Muscle layer of colon (tissue), 2 donors: ENCODE results near the gene CRY2.
"Not testable (repeated sequence)": the region's sequence is repeated elsewhere in the genome, so short reads cannot be mapped to it uniquely, and the experiment has no call there.

Experiments used
- H3K27ac ChIP-seq: one replicate; pipeline ENCODE4 v1.7.0; 2013; ENCODE audit warnings: low read depth, mild to moderate bottlenecking, low read length, moderate library complexity
- H3K27me3 ChIP-seq, 2 donors: one replicate each; pipeline ENCODE4 v1.7.0; 2013; ENCODE audit warnings: low read length in 2 of 2, mild to moderate bottlenecking in 2 of 2; ENCODE audit not compliant: insufficient read depth in 2 of 2, control insufficient read depth in 1 of 2
- H3K36me3 ChIP-seq: one replicate; pipeline ENCODE4 v1.7.0; 2013; ENCODE audit warnings: mild to moderate bottlenecking, low read length; ENCODE audit not compliant: insufficient read depth
- H3K4me1 ChIP-seq: one replicate; pipeline ENCODE4 v1.7.0; 2013; ENCODE audit warnings: mild to moderate bottlenecking, low read length; ENCODE audit not compliant: insufficient read depth
- H3K4me3 ChIP-seq, 2 donors: one replicate each; pipeline ENCODE4 v1.7.0; 2013; ENCODE audit warnings: low read length in 2 of 2, low read depth in 1 of 2, mild to moderate bottlenecking in 1 of 2, moderate library complexity in 1 of 2
- H3K9ac ChIP-seq: one replicate; pipeline ENCODE4 v1.7.0; 2013; ENCODE audit warnings: low read length
- H3K9me3 ChIP-seq: one replicate; pipeline ENCODE4 v1.7.0; 2013; ENCODE audit warnings: mild to moderate bottlenecking, low read length
- donor health status: abdominal sarcoma.
- donor health status: Adenocarcinoma of cecum.

The CRY2 gene

GRCh38 chr11:45815747-45816146 is 31.5 kb upstream of the CRY2 start:
- H3K4me3 ChIP-seq, result no peak overlapping the region
- no peak overlapping the region for H3K9ac ChIP-seq
- no peak overlapping the region for H3K27ac ChIP-seq
- H3K4me1 ChIP-seq, result no peaks in the 10 kb centered on the region
- peaks cover 11% of the 10 kb centered on the region for H3K36me3 ChIP-seq
- no peaks in the 10 kb centered on the region for H3K27me3 ChIP-seq
- no peaks in the 10 kb centered on the region for H3K9me3 ChIP-seq

GRCh38 chr11:45816614-45817013 is 30.7 kb upstream of the CRY2 start:
- Histone ChIP-seq H3K27ac (no peak overlapping the region), H3K4me1 (no peaks in the 10 kb centered on the region), H3K4me3 (no peak overlapping the region), H3K9me3 (no peaks in the 10 kb centered on the region), H3K27me3 (no peaks in the 10 kb centered on the region), H3K9ac (no peak overlapping the region), H3K36me3 (peaks cover 4% of the 10 kb centered on the region)

GRCh38 chr11:45817191-45817590 is 30.1 kb upstream of the CRY2 start:
- Histone ChIP-seq H3K9me3 (no peaks in the 10 kb centered on the region), H3K27ac (no peak overlapping the region), H3K4me1 (no peaks in the 10 kb centered on the region), H3K36me3 (no peaks in the 10 kb centered on the region), H3K4me3 (no peak overlapping the region), H3K27me3 (no peaks in the 10 kb centered on the region), H3K9ac (no peak overlapping the region)

GRCh38 chr11:45818961-45819605 is 28.2 kb upstream of the CRY2 start:
- Histone ChIP-seq H3K27me3 (no peaks in the 10 kb centered on the region), H3K9me3 (no peaks in the 10 kb centered on the region), H3K27ac (no peak overlapping the region), H3K4me3 (no peak overlapping the region), H3K9ac (no peak overlapping the region), H3K4me1 (no peaks in the 10 kb centered on the region), H3K36me3 (no peaks in the 10 kb centered on the region)

GRCh38 chr11:45820211-45820857 is 26.9 kb upstream of the CRY2 start:
- Histone ChIP-seq H3K4me3 (no peak overlapping the region), H3K4me1 (no peaks in the 10 kb centered on the region), H3K9ac (no peak overlapping the region), H3K9me3 (no peaks in the 10 kb centered on the region), H3K36me3 (no peaks in the 10 kb centered on the region), H3K27ac (no peak overlapping the region), H3K27me3 (no peaks in the 10 kb centered on the region)

GRCh38 chr11:45826492-45826891 is 20.8 kb upstream of the CRY2 start:
- H3K9ac ChIP-seq, H3K36me3 ChIP-seq, H3K27me3 ChIP-seq, H3K27ac ChIP-seq, H3K4me3 ChIP-seq, H3K4me1 ChIP-seq, H3K9me3 ChIP-seq: not testable (repeated sequence)

GRCh38 chr11:45827123-45827522 is 20.2 kb upstream of the CRY2 start:
- H3K4me1 ChIP-seq, result no peaks in the 10 kb centered on the region
- no peaks in the 10 kb centered on the region for H3K27me3 ChIP-seq
- no peaks in the 10 kb centered on the region for H3K36me3 ChIP-seq
- no peak overlapping the region for H3K27ac ChIP-seq
- H3K4me3 ChIP-seq, result no peak overlapping the region
- H3K9ac ChIP-seq, result no peak overlapping the region
- H3K9me3 ChIP-seq, result no peaks in the 10 kb centered on the region

GRCh38 chr11:45828996-45829395 is 18.3 kb upstream of the CRY2 start:
- Histone ChIP-seq H3K36me3 (no peaks in the 10 kb centered on the region), H3K4me3 (no peak overlapping the region), H3K4me1 (no peaks in the 10 kb centered on the region), H3K27ac (no peak overlapping the region), H3K9me3 (no peaks in the 10 kb centered on the region), H3K9ac (no peak overlapping the region), H3K27me3 (no peaks in the 10 kb centered on the region)

- no peak overlapping the region for H3K4me3 ChIP-seq
- no peaks in the 10 kb centered on the region for H3K27me3 ChIP-seq
- no peak overlapping the region for H3K9ac ChIP-seq
- H3K36me3 ChIP-seq, result no peaks in the 10 kb centered on the region
- H3K4me1 ChIP-seq, result no peaks in the 10 kb centered on the region
- no peak overlapping the region for H3K27ac ChIP-seq
- H3K9me3 ChIP-seq, result no peaks in the 10 kb centered on the region
Observed at GRCh38 chr11:45830596-45830995, 16.7 kb upstream of the CRY2 start.

GRCh38 chr11:45832811-45833441 is 14.3 kb upstream of the CRY2 start:
- H3K4me1 ChIP-seq, result no peaks in the 10 kb centered on the region
- no peak overlapping the region for H3K4me3 ChIP-seq
- no peak overlapping the region for H3K9ac ChIP-seq
- H3K27ac ChIP-seq, result no peak overlapping the region
- H3K9me3 ChIP-seq, result no peaks in the 10 kb centered on the region
- H3K27me3 ChIP-seq, result no peaks in the 10 kb centered on the region
- no peaks in the 10 kb centered on the region for H3K36me3 ChIP-seq

GRCh38 chr11:45833761-45834160 is 13.5 kb upstream of the CRY2 start:
- Histone ChIP-seq H3K27me3 (no peaks in the 10 kb centered on the region), H3K4me3 (no peak overlapping the region), H3K9ac (no peak overlapping the region), H3K27ac (no peak overlapping the region), H3K4me1 (no peaks in the 10 kb centered on the region), H3K36me3 (no peaks in the 10 kb centered on the region), H3K9me3 (no peaks in the 10 kb centered on the region)

GRCh38 chr11:45834298-45834756 is 12.9 kb upstream of the CRY2 start:
- H3K4me3 ChIP-seq, result no peak overlapping the region
- H3K27me3 ChIP-seq, result no peaks in the 10 kb centered on the region
- no peaks in the 10 kb centered on the region for H3K9me3 ChIP-seq
- no peak overlapping the region for H3K9ac ChIP-seq
- H3K4me1 ChIP-seq, result no peaks in the 10 kb centered on the region
- no peaks in the 10 kb centered on the region for H3K36me3 ChIP-seq
- no peak overlapping the region for H3K27ac ChIP-seq
